Activated naive CD4-positive, alpha-beta T cell treated with anti-CD3 and anti-CD28 coated beads for 36 hours (primary cell): ENCODE measurements around the gene GAS2L1. TPM values are rescaled to one million over a fixed set of nuclear protein-coding genes. Genes with fewer than 3 reads are reported as not detected.

Experiments used
- CTCF ChIA-PET: fragments of 350-600 bp; sonication (Branson Sonifier 250); formaldehyde crosslinking; loops from one replicate; lab custom pipeline; 2021; ENCODE audit warnings: antibody characterized with exemption; lab: Charles Lee
- DNase-seq: peaks from one replicate; pipeline ENCODE4 v3.0.0-alpha.2; 2020
- H3K27ac Mint-ChIP-seq: one replicate; pipeline ENCODE4 v1.8.0; 2021; ENCODE audit warnings: mild to moderate bottlenecking, mixed read lengths
- H3K27me3 Mint-ChIP-seq: one replicate; pipeline ENCODE4 v1.8.0; 2021; ENCODE audit warnings: low read depth, mixed read lengths
- H3K36me3 Mint-ChIP-seq: one replicate; pipeline ENCODE4 v1.8.0; 2021; ENCODE audit warnings: low read depth, mixed read lengths
- H3K4me1 Mint-ChIP-seq: one replicate; pipeline ENCODE4 v1.8.0; 2021; ENCODE audit warnings: low read depth, mixed read lengths
- H3K4me3 Mint-ChIP-seq: one replicate; pipeline ENCODE4 v1.8.0; 2021; ENCODE audit warnings: mild to moderate bottlenecking, moderate library complexity, mixed read lengths
- H3K9me3 Mint-ChIP-seq: one replicate; pipeline ENCODE4 v1.8.0; 2021; ENCODE audit warnings: mixed read lengths
- intact Hi-C: fragments of 100-400 bp; cut with micrococcal nuclease; formaldehyde crosslinking; loops from one replicate; pipeline ENCODE4 v1.15.1; 2023
- total RNA-seq, 2 experiments: library from RNA; stranded (reverse); gene quantifications; one replicate each; pipeline ENCODE4 v1.2.3, GENCODE V29; 2021

The GAS2L1 gene
- total RNA-seq, 2 experiments from 2014 or later = 0.12 to 0.26 TPM

DNA sequence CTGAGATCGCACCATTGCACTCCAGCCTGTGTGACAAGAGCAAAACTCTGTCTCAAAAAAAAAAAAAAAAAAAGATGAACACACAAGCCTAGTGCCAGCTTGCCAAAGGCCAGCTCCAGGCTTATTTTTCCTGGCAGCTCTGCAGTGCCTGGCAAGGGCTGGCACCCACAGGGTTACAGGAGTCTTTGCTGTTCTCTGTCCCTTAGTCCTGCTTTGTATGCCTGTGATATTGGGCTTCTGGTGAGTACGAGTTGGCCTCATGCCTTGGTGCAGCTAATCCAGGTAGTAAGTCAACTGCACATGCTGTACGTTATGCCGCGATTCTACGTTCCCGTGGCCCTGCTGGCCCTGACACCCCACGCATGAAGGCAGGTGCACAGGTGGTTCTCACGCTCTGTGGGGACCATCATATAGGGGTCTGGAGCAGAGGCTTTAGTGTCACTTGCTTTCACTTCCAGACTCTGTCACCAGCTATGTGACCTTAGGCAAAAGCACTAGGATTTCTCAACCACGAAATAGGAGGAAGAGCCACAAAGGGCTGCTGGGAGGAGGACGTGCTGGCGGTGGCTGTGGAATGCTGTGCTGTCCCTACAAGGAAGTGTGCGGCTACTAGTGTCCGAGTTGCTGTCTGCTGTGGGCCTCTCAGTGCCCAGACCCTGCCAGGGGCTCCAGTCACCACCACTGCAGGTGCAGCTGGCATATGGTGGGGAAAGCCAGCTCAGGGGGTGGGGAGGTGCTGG is 30.5 kb downstream of the GAS2L1 start:
- DNase-seq = no peak
- Mint-ChIP-seq H3K4me3 (no peak overlapping the region), H3K27ac (no peak overlapping the region), H3K4me1 (no peaks in the 10 kb centered on the region), H3K36me3 (peaks cover 16% of the 10 kb centered on the region), H3K27me3 (no peaks in the 10 kb centered on the region), H3K9me3 (no peaks in the 10 kb centered on the region)
- intact Hi-C loops = no loop called here
- CTCF ChIA-PET = no interaction called here

DNA sequence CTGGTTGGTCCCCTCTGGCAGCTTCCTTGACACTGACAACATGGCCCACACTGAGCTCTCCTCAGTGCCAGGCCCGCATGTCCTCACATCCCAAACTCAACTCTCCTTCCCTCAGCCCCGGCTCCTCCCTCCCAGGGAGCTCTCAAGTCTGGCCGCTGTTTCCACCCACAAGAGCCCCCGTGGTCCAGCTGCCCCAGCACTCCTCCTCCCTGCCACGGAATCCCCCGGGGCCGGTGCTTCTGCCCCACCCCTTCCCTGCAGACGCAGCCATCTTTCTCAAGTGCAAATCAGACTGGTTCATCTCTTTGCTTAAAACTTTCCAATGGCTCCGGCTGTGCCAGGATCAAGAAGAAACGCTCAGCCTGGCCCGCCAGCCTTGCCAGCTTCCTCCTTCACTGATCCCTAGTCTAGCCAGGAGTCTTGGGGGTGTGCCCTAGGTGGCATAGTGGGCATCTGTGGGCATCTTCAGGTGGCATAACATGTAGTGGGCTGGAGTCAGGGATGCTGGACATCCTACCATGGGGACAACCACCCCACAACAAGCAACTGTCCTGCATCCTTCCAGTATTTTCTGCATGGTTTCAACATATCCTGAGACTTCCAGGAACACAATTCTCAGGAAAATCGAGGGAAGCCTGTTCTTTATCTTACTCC is 31.3 kb downstream of the GAS2L1 start:
- H3K4me3 Mint-ChIP-seq = no peak overlapping the region
- CTCF ChIA-PET = interaction anchor here (1.1 kb wide), 1 partner anchor 34 kb away, joined by 3 read pairs; no protein-coding TSS in a partner anchor
- H3K9me3 Mint-ChIP-seq = no peaks in the 10 kb centered on the region
- H3K4me1 Mint-ChIP-seq = no peaks in the 10 kb centered on the region
- no peaks in the 10 kb centered on the region for H3K27me3 Mint-ChIP-seq
- intact Hi-C loops = no loop called here
- peaks cover 17% of the 10 kb centered on the region for H3K36me3 Mint-ChIP-seq
- H3K27ac Mint-ChIP-seq = no peak overlapping the region
- DNase-seq = no peak

DNA sequence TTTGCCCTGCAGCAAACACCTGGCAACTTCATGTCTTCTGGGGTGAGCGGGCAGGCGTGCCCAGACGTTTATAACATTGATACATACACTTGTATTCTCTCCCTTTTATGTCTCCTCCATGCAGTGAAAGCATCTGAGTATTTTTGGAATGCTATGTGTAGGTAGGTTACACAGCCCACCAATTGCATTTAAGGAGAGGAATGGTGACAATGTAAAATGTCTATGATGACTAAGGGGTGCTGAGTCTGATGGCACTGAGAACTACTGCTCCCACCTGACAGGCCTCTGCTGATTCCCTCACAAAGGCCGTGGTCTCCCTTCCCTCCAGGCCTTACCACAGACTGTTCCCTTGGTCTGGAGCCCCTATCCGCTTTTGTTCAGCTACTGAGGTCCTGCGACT is 31.9 kb downstream of the GAS2L1 start:
- CTCF ChIA-PET = interaction anchor here (1.1 kb wide), 1 partner anchor 35 kb away, joined by 3 read pairs; no protein-coding TSS in a partner anchor
- H3K4me3 Mint-ChIP-seq = no peak overlapping the region
- H3K27me3 Mint-ChIP-seq = no peaks in the 10 kb centered on the region
- no peak for DNase-seq
- peaks cover 19% of the 10 kb centered on the region for H3K36me3 Mint-ChIP-seq
- no peaks in the 10 kb centered on the region for H3K4me1 Mint-ChIP-seq
- intact Hi-C loops = no loop called here
- H3K27ac Mint-ChIP-seq = no peak overlapping the region
- H3K9me3 Mint-ChIP-seq = no peaks in the 10 kb centered on the region

DNA sequence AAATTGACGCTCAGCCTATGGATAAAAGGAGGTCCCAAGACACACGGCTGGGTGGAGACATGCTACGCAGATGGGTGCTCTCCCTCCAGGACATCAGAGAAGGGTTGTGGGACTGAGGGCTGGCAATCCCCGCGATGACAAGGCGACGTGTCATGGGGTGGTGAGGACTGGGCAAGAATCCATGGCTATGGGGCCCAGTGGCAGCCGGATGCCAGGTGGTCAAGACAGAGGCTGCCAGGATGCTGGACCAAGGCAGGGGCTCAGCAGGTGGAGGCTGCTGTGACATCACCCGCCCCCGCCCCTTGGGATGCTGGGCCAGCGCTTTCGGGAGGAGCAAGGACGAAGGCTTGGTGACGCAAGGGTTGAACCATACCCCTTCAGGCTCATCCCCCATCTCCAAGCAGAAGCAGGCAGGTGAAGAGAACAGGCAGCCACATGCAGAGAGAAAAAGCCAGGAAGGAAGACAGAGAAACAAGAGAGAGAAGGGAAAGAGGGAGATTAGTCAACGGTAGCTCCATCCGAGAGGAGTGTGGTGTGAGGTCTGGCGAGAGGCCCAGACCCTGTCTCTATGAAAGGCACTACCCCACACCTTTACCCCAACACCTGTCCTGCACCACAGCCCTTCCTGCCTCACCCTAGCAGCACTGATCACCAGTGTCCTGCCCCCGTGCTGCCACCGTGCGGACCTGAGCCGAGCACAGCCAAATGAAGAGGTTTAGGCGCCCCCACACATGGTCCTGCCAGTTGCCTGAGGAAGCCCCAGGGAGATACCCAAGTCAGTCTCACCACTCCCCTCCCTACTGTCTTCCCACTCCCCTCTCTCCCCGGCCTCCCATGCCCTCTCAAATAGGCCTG is 33.2 kb downstream of the GAS2L1 start:
- no peak overlapping the region for H3K4me3 Mint-ChIP-seq
- no peaks in the 10 kb centered on the region for H3K27me3 Mint-ChIP-seq
- no peaks in the 10 kb centered on the region for H3K9me3 Mint-ChIP-seq
- H3K27ac Mint-ChIP-seq = no peak overlapping the region
- no peak for DNase-seq
- H3K4me1 Mint-ChIP-seq = no peaks in the 10 kb centered on the region
- peaks cover 21% of the 10 kb centered on the region for H3K36me3 Mint-ChIP-seq
- intact Hi-C loops = no loop called here
- CTCF ChIA-PET = no interaction called here

DNA sequence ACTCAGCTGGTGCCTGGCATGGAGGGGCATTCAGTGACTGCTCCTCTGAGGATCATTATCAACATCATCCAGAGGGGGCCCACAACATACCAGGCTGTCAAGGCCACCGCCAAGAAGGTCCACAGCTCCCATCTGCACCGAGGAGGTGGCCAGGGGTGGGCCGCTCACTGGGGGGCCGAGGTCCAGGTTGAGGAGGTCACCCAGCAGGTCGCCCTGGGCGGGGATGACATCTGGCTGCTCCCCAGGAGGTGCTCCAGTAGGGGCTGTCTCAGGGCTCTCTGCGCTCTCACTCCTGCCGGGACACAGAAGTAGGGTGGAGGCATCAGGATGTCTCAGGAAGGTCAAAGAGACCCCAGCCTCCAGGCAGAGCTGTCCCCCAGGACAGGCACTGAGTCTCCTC is 34.1 kb downstream of the GAS2L1 start:
- H3K4me3 Mint-ChIP-seq = no peak overlapping the region
- H3K36me3 Mint-ChIP-seq = peaks cover 23% of the 10 kb centered on the region
- intact Hi-C loops = no loop called here
- H3K9me3 Mint-ChIP-seq = no peaks in the 10 kb centered on the region
- no peaks in the 10 kb centered on the region for H3K27me3 Mint-ChIP-seq
- DNase-seq = no peak
- H3K4me1 Mint-ChIP-seq = no peaks in the 10 kb centered on the region
- no peak overlapping the region for H3K27ac Mint-ChIP-seq
- CTCF ChIA-PET = no interaction called here

DNA sequence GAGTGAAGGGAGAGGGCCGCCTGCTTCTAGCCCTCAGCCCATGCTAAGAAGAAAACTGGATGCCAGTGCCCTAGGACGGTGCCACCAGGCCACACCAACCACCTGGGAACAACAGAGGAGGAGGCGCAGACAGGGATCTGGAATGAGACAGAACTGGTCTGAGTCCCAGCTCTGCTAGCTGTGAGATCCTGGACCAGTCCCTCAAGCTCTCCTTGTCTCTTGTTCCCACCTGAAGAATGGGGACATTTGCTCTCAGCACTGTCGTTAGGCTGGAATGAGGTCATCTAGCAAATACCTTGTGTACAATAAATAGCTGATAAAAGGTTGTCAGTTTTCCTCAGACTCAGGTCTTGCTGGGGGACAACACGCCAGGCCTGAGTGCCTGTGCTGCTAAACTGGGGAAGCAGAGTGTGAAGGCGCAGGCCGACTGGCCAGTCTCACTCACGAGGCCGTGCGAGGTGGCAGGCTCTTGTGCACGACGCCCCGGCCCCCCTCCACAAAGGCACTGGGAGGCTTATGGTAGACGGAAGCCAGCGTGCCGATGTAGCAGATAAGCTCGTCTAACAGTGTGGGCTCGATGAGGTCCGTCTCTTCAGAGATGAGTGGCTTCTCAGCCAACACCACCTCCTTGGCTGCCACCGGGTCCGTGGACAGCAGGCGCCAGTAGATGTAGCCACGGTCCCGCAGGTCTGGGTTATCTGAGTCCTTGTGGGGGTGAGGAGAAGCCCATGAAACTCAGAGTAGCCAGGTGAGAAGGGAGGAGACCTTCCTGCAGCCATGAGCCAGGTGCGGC is 34.8 kb downstream of the GAS2L1 start:
- Mint-ChIP-seq H3K9me3 (no peaks in the 10 kb centered on the region), H3K4me1 (no peaks in the 10 kb centered on the region), H3K27me3 (no peaks in the 10 kb centered on the region), H3K27ac (no peak overlapping the region), H3K36me3 (peaks cover 22% of the 10 kb centered on the region), H3K4me3 (no peak overlapping the region)
- DNase-seq = no peak
- CTCF ChIA-PET = no interaction called here
- intact Hi-C loops = no loop called here

DNA sequence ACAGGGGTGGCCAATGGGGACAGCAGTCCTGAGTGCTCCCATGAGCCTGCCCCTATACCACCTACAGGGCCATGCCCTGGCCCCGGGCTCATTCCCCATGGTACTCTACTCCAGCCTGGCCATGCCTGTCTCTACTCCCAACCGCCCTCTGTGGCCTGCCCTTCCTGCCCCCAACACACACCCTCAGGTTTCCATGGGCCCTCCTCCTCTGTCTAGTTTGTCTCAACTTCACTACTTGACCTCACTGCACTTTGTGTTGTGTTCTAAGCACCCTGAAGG is 35.3 kb downstream of the GAS2L1 start:
- Mint-ChIP-seq H3K4me1 (no peaks in the 10 kb centered on the region), H3K27me3 (no peaks in the 10 kb centered on the region), H3K9me3 (no peaks in the 10 kb centered on the region), H3K36me3 (peaks cover 23% of the 10 kb centered on the region), H3K27ac (no peak overlapping the region), H3K4me3 (no peak overlapping the region)
- intact Hi-C loops = no loop called here
- DNase-seq = no peak
- CTCF ChIA-PET = no interaction called here

DNA sequence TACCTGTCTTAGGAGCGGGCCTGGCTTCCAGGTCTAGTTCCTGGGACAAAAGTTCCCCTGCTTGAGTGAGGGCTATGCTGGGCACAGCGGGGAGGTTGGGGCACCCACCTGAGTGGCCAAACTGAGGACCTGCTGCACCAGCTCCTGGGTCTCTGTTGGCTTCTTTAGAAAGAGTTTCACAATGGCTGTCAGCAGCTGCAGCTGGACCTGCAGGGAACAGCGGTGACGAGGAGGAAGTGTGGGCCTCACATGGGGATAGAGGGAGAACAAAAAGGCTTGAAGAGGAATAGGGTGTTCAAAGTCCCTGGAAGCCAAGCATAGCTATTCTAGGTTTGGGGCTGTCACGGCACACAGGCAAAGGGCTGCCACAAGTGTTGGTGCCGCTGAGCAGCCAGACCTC is 35.7 kb downstream of the GAS2L1 start:
- no peaks in the 10 kb centered on the region for H3K4me1 Mint-ChIP-seq
- no peak for DNase-seq
- H3K4me3 Mint-ChIP-seq = no peak overlapping the region
- CTCF ChIA-PET = no interaction called here
- no peaks in the 10 kb centered on the region for H3K9me3 Mint-ChIP-seq
- intact Hi-C loops = no loop called here
- no peaks in the 10 kb centered on the region for H3K27me3 Mint-ChIP-seq
- peaks cover 23% of the 10 kb centered on the region for H3K36me3 Mint-ChIP-seq
- H3K27ac Mint-ChIP-seq = no peak overlapping the region

DNA sequence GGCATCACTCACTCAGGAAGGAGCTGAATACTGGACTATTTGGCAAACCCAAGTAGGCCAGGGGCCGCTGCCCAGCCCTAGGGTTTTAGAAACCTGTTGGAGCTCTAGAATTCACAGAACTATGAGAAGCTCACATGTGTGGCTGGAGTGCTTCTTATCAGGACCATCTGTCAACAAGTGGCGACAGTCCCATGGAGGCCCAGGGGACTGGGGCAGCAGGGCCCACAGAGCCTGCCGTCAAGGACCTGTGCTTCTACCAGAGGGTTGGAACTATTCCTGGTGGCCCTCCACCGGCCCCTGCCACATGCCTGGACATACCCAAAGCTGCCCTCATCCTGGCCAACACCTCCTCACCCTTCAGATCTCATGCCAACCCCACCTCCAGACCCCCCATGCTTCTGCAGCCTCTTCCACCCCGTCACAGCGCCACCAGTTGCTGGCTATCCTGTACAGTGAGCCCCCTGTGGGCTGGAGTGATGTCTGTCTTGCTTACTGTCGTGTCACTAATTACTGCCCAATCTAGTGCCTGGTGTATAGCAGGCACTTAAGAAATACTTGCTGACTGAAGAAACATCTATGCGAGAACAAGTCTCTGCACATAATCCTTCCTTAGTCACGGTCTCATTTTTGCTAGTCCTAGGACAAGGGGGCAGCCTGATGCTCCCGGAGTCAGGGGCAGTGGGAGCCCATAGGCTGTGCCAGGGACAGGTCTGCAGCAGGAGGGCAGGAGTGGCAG is 36.3 kb downstream of the GAS2L1 start:
- no peak overlapping the region for H3K4me3 Mint-ChIP-seq
- no peaks in the 10 kb centered on the region for H3K4me1 Mint-ChIP-seq
- CTCF ChIA-PET = no interaction called here
- no peaks in the 10 kb centered on the region for H3K27me3 Mint-ChIP-seq
- H3K27ac Mint-ChIP-seq = peak overlapping the region; percentile 2
- peaks cover 23% of the 10 kb centered on the region for H3K36me3 Mint-ChIP-seq
- H3K9me3 Mint-ChIP-seq = no peaks in the 10 kb centered on the region
- no peak for DNase-seq
- intact Hi-C loops = no loop called here

DNA sequence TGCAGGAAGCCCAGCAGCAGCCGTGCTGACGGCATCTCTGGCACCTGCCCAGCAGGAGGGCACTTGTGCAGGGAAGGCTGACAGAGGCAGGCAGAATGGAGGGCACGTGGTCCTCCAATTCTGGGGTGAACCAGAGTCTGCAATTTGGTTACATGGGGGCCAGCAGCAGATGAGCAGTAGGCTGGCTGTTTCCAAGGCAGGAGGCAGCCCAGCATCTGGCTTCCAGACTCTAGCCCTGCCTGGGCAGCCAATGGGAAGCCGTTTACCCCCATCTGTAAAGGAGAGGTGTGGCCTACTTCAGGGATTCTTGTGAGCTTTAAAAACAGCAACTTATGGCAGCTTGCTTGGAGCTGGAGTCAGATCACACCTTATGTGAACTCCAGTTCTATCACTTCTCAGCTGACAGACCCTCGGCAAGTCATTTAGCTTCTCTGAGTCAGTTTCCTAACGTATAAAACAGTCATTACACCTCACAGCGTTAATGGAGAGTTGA is 36.9 kb downstream of the GAS2L1 start:
- peaks cover 23% of the 10 kb centered on the region for H3K36me3 Mint-ChIP-seq
- no peak overlapping the region for H3K4me3 Mint-ChIP-seq
- H3K27ac Mint-ChIP-seq = peak overlapping the region; percentile 2
- no peak for DNase-seq
- H3K4me1 Mint-ChIP-seq = no peaks in the 10 kb centered on the region
- intact Hi-C loops = no loop called here
- no peaks in the 10 kb centered on the region for H3K9me3 Mint-ChIP-seq
- no peaks in the 10 kb centered on the region for H3K27me3 Mint-ChIP-seq
- CTCF ChIA-PET = no interaction called here

DNA sequence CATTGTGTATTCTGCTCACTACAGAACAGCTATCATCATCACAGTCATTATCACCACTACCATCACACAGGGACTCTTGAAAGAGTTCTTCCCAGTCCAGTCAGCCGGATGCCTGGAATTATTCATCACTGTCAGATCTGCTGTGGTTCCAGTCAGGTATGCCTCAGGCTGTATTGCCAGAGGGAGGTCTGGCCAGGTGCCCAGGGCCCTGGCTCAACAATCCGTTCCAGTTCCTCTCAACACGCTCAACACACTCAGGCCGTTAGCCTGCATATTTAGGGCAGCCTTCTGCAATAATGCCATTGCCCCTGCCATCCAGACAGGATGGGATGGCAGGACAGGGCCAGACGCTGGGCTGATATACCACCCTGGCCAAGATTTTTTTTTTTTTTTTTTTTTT is 37.7 kb downstream of the GAS2L1 start:
- Mint-ChIP-seq H3K27me3 (no peaks in the 10 kb centered on the region), H3K27ac (no peak overlapping the region), H3K9me3 (no peaks in the 10 kb centered on the region), H3K36me3 (peaks cover 25% of the 10 kb centered on the region), H3K4me1 (no peaks in the 10 kb centered on the region), H3K4me3 (no peak overlapping the region)
- CTCF ChIA-PET = no interaction called here
- no peak for DNase-seq
- intact Hi-C loops = no loop called here
